HT-29 (cell line): ENCODE results near the gene OR10W1. TPM values are rescaled to one million over a fixed set of nuclear protein-coding genes. Genes with fewer than 3 reads are reported as not detected.

Experiments
- DNase-seq: peaks from one replicate; pipeline ENCODE4 v3.0.0-alpha.2; 2015; ENCODE audit warnings: low spot score
- total RNA-seq: library from RNA; depleted of rRNA; stranded (reverse); fragments of >200 nt; shearing (Covaris generic); gene quantifications from 2 replicates; pipeline ENCODE4 v1.2.3, GENCODE V29; 2014; rRNA removed

OR10W1 gene
- total RNA-seq = not detected in 2 replicates

- DNase-seq = no peak
Observed at GRCh38 chr11:58268142-58268541, at the start of gene OR10W1. Gene OR10W1 (minus strand): TSS chr11:58268260. CDS start chr11:58267858, 402 bp downstream.

DNA sequence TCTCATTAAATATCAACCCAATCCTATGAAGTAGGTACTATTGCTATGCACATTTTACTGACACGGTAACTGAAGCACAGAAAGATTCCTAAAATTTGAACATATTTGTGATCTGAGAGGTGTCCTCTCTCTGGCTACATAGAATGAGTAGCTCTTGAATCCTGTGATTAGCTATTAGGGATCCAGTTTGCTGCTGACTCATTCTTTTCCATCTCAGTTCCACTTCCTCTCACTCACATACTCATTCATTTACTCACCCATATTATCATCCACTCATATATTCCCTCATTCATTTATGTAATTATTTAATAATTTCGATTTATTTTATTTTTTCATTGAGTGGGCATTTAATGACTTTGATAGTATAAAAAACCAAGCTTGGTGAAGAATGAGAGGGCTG lies 48.1 kb upstream of the OR10W1 start:
- DNase-seq = no peak

DNA sequence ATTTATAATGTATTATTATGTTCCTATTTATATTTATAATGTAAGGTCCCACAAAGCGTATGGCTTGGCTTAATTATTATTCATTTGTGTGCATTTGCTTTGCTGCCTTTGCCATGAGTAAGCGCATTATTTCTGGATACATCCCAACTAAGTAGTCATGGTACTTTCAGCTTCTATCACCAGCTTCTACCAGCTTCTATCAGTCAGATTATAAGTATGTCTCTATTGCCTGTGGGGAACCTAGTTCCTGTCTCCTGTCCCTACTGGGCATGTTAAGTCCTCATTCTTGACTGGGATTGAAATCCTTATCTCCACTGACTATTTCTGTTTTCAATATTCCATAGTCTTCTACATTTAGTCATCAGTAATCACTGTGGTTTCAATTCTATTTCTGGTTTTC lies 33.5 kb upstream of the OR10W1 start:
- DNase-seq = no peak

DNA sequence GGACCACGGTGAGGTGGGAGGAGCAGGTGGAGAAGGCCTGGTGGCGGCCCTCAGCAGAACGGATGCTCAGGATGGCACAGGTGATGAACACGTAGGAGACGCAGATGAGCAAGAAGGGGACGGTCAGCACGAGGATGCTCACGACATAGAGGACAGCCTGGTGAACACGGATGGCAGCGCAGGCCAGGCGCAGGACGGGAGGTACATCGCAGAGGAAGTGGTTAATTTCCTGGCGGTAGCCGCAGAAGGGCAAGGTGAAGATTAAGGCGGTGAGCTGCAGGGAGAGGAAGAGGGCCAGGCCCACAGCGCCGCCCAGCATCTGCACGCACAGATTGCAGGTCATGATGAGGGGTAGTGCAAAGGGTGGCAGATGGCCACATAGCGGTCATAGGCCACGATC lies 24.0 kb upstream of the OR10W1 start:
- DNase-seq = no peak

- no peak for DNase-seq
Observed at GRCh38 chr11:58289266-58289665, 21.2 kb upstream of the OR10W1 start.

GRCh38 chr11:58286249-58286648 lies 18.2 kb upstream of the OR10W1 start:
- peak; percentile 53 for DNase-seq

GRCh38 chr11:58285483-58286040 lies 17.5 kb upstream of the OR10W1 start:
- peak; percentile 7 for DNase-seq

- no peak for DNase-seq
Observed at GRCh38 chr11:58276151-58276550, 8.1 kb upstream of the OR10W1 start.

DNA sequence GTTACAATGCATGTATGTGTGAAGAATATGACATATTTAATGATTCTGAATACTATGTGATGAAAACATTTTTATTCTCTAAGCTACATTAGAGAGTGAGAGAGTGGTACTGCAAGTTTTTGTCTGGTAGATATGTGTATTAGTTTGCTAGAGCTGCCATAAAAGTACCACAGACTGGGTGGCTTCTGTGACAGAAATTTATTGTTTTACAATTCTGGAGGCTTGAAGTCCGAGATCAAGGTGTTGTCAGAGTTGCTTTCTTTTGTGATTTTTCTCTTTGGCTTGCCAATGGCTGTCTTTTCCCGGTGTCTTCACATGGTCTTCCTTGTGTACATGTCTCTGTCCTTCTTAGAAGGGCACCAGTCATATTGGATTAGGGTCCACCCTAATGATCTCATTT lies 6.9 kb upstream of the OR10W1 start:
- DNase-seq = no peak

- DNase-seq = no peak
Observed at GRCh38 chr11:58259983-58260382, 8.1 kb downstream of the OR10W1 start.

- DNase-seq = no peak
Observed at GRCh38 chr11:58254936-58255335, 13.1 kb downstream of the OR10W1 start.

DNA sequence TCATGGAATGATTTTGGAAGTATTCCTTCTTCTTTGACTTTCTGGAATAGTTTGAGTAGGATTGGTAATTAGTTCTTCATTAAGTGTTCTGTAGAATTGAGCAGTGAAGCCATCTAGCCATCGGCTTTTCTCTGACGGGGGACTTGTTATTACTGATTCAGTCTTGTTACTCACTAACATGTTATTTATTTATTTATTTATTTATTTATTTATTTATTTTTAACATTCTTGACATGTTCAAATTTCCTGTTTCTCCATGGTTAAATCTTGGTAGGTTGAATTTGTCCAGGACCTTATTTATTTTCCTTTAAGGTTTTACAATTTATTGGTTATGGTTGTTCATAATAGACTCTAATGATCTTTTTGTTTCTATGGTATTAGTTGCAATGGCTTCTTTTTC lies 24.1 kb downstream of the OR10W1 start:
- no peak for DNase-seq

DNA sequence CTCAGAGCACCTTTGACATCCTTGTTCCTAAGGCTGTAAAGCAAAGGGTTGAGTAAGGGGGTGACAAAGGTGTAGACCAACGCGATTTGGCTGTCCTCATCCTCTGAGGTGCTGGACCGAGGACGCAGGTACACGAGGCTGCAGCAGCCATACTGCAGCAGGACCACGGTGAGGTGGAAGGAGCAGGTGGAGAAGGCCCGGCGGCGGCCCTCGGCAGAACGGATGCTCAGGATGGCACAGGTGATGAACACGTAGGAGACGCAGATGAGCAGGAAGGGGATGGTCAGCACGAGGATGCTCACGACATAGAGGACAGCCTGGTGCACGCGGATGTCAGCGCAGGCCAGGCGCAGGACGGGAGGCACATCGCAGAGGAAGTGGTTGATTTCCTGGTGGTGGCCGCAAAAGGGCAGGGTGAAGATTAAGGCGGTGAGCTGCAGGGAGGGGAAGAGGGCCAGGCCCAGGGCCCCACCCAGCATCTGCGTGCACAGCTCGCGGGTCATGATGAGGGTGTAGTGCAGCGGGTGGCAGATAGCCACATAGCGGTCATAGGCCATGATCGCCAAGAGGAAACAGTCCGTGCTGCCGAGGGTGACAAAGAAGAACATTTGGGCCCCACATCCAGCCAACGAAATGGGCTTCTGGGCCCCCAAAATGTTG lies 40.0 kb downstream of the OR10W1 start:
- no peak for DNase-seq

DNA sequence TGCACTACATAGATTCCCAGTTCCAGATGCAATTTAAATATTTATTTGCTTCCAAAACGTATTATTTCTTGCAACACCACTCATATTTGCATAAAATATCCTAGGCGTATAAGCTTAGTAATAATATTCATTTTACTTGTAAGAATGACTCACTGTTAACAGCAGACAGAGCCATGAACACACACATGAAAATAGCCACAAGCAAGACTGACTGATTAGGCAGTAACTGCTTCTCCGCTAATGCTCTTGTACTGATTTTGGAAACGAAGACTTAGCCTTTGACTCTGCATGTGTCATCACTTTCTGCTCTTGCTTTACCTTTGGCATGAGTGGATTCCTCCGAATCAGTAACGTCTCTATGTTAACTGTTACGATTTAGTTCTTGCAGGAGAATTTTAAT lies 45.3 kb downstream of the OR10W1 start:
- no peak for DNase-seq

Other genes starting within 250 kb of the OR10W1 start
- not detected in 2 replicates for gene OR9Q1, start 244.4 kb downstream of the OR10W1 start, total RNA-seq
- gene OR6Q1, start 237.3 kb downstream of the OR10W1 start, total RNA-seq = not detected in 2 replicates
- not detected in 2 replicates for gene OR9I1, start 142.7 kb downstream of the OR10W1 start, total RNA-seq
- gene OR9Q2, start 79.2 kb downstream of the OR10W1 start, total RNA-seq = not detected in 2 replicates
- gene OR1S2, start 64.1 kb downstream of the OR10W1 start, total RNA-seq = not detected in 2 replicates
- gene OR1S1, start 55.5 kb downstream of the OR10W1 start, total RNA-seq = not detected in 2 replicates
- not detected in 2 replicates for gene OR10Q1, start 39.3 kb downstream of the OR10W1 start, total RNA-seq
- not detected in 2 replicates for gene OR5B17, start 90.8 kb upstream of the OR10W1 start, total RNA-seq
- not detected in 2 replicates for gene OR5B3, start 138.6 kb upstream of the OR10W1 start, total RNA-seq
- gene OR5B2, start 159.9 kb upstream of the OR10W1 start, total RNA-seq = not detected in 2 replicates
- not detected in 2 replicates for gene OR5B12, start 174.0 kb upstream of the OR10W1 start, total RNA-seq
- not detected in 2 replicates for gene OR5B21, start 239.8 kb upstream of the OR10W1 start, total RNA-seq